Neural cell (in vitro differentiated cells): ENCODE data around the gene CCDC159. TPM values are rescaled to one million over a fixed set of nuclear protein-coding genes. Genes with fewer than 3 reads are reported as not detected.
"Not testable (repeated sequence)": the region's sequence is repeated elsewhere in the genome, so short reads cannot be mapped to it uniquely, and the experiment has no call there.

Experiments
- H2AFZ ChIP-seq: fragments of 200-600, 300-800 bp; sonication (generic), shearing (Covaris generic); 2 replicates; pipeline ENCODE4 v1.6.0; 2014; ENCODE audit warnings: low read depth, mild to moderate bottlenecking, antibody characterized with exemption, low read length, moderate library complexity
- H3F3A ChIP-seq: fragments of 200-600 bp; shearing (Covaris generic); 2 replicates; pipeline ENCODE4 v1.6.1; 2016; ENCODE audit warnings: mild to moderate bottlenecking, moderate library complexity, mixed read lengths, antibody characterized with exemption, low read length; ENCODE audit not compliant: insufficient read depth, poor library complexity, severe bottlenecking
- H3K27ac ChIP-seq: fragments of 200-600, 300-800 bp; sonication (generic), shearing (Covaris generic); 2 replicates; pipeline ENCODE4 v1.5.1; 2014; ENCODE audit warnings: mild to moderate bottlenecking, low read length, moderate library complexity
- H3K27me3 ChIP-seq: fragments of 300-800, 200-600 bp; sonication (generic), shearing (Covaris generic); 2 replicates; pipeline ENCODE4 v1.6.0; 2014; ENCODE audit warnings: mild to moderate bottlenecking, low read depth, low read length, moderate library complexity; ENCODE audit not compliant: insufficient read depth
- H3K36me3 ChIP-seq: fragments of 300-800, 200-600 bp; sonication (generic), shearing (Covaris generic); 2 replicates; pipeline ENCODE4 v1.5.1; 2014; ENCODE audit warnings: mild to moderate bottlenecking, antibody characterized with exemption, low read length, moderate library complexity; ENCODE audit not compliant: insufficient read depth
- H3K4me2 ChIP-seq: fragments of 300-800, 200-600 bp; sonication (generic), shearing (Covaris generic); 2 replicates; pipeline ENCODE4 v1.6.0; 2014; ENCODE audit warnings: mild to moderate bottlenecking, low read length
- H3K4me3 ChIP-seq: fragments of 300-800, 200-600 bp; sonication (generic), shearing (Covaris generic); 2 replicates; pipeline ENCODE4 v1.5.1; 2014; ENCODE audit warnings: mild to moderate bottlenecking, low read length, moderate library complexity
- H3K79me2 ChIP-seq: fragments of 200-600 bp; shearing (Covaris generic); replicated peaks from 2 replicates; pipeline ENCODE4 v1.6.0; 2014; ENCODE audit warnings: mild to moderate bottlenecking, low read length, moderate library complexity; ENCODE audit not compliant: insufficient read depth
- H3K9ac ChIP-seq: fragments of 300-800, 200-600 bp; sonication (generic), shearing (Covaris generic); 2 replicates; pipeline ENCODE4 v1.6.1; 2016; ENCODE audit warnings: mild to moderate bottlenecking, low read length, mixed read lengths
- H3K9me2 ChIP-seq: fragments of 200-600 bp; shearing (Covaris generic); 2 replicates; pipeline ENCODE4 v1.6.1; 2016; ENCODE audit warnings: mild to moderate bottlenecking, low read length, mixed read lengths; ENCODE audit not compliant: insufficient read depth
- H3K9me3 ChIP-seq: fragments of 200-600, 300-800 bp; sonication (generic), shearing (Covaris generic); 2 replicates; pipeline ENCODE4 v1.6.1; 2016; ENCODE audit warnings: mild to moderate bottlenecking, mixed run types, low read length, moderate library complexity, mixed read lengths
- H4K20me1 ChIP-seq: fragments of 200-600 bp; shearing (Covaris generic); 2 replicates; pipeline ENCODE4 v1.6.1; 2016; ENCODE audit warnings: mild to moderate bottlenecking, mixed run types; ENCODE audit not compliant: insufficient read depth
- EP300 ChIP-seq: fragments of 450-650 bp; conservative IDR thresholded peaks from 2 replicates; pipeline ENCODE4 v1.6.1; 2014; ENCODE audit warnings: antibody characterized with exemption, mild to moderate bottlenecking, moderate library complexity; ENCODE audit not compliant: poor library complexity, severe bottlenecking
- EZH2 ChIP-seq: fragments of 200-600, 300-800 bp; shearing (Covaris generic), sonication (generic); IDR thresholded peaks from 2 replicates; pipeline ENCODE4 v1.6.1; 2014; ENCODE audit warnings: antibody characterized with exemption, low read length, borderline replicate concordance, mild to moderate bottlenecking; ENCODE audit not compliant: insufficient read depth, poor library complexity, severe bottlenecking
- MXI1 ChIP-seq: fragments of 450-650 bp; conservative IDR thresholded peaks from 2 replicates; pipeline ENCODE4 v1.6.1; 2014; ENCODE audit warnings: antibody characterized with exemption, mild to moderate bottlenecking; ENCODE audit not compliant: poor library complexity, severe bottlenecking
- POLR2AphosphoS5 ChIP-seq: IDR thresholded peaks from 2 replicates; pipeline ENCODE4 v1.6.1; 2012
- RAD21 ChIP-seq: fragments of 450-650 bp; conservative IDR thresholded peaks from 2 replicates; pipeline ENCODE4 v1.6.1; 2014; ENCODE audit warnings: antibody characterized with exemption, mild to moderate bottlenecking, moderate library complexity
- SMC3 ChIP-seq: fragments of 450-650 bp; conservative IDR thresholded peaks from 2 replicates; pipeline ENCODE4 v1.6.1; 2014; ENCODE audit warnings: antibody characterized with exemption, mild to moderate bottlenecking, moderate library complexity; ENCODE audit not compliant: poor library complexity
- TAF1 ChIP-seq: IDR thresholded peaks from 2 replicates; pipeline ENCODE4 v1.6.1; 2012; ENCODE audit warnings: low read depth
- polyA plus RNA-seq: library from polyadenylated mRNA; depleted of rRNA; stranded (reverse); fragments of >200 nt; gene quantifications from 2 replicates; pipeline ENCODE4 v1.2.3, GENCODE V29; 2014
- TF ChIP-seq, protein P1 (sequence below): IDR thresholded peaks from 2 replicates; pipeline ENCODE4 v1.6.1; 2012; ENCODE audit warnings: borderline replicate concordance
- TF ChIP-seq, protein P2 (sequence below): fragments of 450-650 bp; IDR thresholded peaks from 2 replicates; pipeline ENCODE4 v1.5.1; 2014; ENCODE audit warnings: antibody characterized with exemption, mild to moderate bottlenecking, moderate library complexity; ENCODE audit not compliant: poor library complexity, severe bottlenecking

CCDC159 gene
- polyA plus RNA-seq, 1 donor from 2014 or later = 2.4 TPM

DNA sequence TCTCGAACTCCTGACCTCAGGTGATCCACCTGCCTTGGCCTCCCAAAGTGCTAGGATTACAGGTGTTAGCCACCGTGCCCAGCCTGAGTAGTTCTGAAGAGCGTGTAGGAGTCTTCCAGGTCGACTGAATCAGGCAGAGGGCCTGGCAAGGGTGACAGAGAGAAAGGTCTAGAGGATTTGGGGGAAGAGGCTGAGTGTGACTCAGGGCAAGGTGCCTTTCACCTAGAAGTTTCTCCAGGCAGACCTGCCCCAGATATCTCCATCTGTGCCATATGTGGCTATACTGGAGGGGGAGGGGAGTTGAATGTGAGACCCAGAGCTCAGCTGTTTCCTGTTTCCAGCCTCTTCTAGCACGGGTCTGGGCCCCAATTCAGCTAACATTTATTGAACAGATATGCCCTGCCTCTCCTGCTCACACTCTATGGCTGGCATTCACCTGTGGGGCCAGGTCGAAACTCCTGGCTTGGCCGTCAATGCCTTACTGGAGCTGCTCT is 1.3 kb downstream of the CCDC159 start:
- H3K9me2 ChIP-seq = no peaks in the 10 kb centered on the region
- H3K27me3 ChIP-seq = no peaks in the 10 kb centered on the region
- no peak overlapping the region for H3K4me3 ChIP-seq
- no peaks in the 10 kb centered on the region for H3K9me3 ChIP-seq
- H3F3A ChIP-seq = no peaks in the 10 kb centered on the region
- no peak for TF ChIP-seq MXI1
- TF ChIP-seq, protein P1, sequence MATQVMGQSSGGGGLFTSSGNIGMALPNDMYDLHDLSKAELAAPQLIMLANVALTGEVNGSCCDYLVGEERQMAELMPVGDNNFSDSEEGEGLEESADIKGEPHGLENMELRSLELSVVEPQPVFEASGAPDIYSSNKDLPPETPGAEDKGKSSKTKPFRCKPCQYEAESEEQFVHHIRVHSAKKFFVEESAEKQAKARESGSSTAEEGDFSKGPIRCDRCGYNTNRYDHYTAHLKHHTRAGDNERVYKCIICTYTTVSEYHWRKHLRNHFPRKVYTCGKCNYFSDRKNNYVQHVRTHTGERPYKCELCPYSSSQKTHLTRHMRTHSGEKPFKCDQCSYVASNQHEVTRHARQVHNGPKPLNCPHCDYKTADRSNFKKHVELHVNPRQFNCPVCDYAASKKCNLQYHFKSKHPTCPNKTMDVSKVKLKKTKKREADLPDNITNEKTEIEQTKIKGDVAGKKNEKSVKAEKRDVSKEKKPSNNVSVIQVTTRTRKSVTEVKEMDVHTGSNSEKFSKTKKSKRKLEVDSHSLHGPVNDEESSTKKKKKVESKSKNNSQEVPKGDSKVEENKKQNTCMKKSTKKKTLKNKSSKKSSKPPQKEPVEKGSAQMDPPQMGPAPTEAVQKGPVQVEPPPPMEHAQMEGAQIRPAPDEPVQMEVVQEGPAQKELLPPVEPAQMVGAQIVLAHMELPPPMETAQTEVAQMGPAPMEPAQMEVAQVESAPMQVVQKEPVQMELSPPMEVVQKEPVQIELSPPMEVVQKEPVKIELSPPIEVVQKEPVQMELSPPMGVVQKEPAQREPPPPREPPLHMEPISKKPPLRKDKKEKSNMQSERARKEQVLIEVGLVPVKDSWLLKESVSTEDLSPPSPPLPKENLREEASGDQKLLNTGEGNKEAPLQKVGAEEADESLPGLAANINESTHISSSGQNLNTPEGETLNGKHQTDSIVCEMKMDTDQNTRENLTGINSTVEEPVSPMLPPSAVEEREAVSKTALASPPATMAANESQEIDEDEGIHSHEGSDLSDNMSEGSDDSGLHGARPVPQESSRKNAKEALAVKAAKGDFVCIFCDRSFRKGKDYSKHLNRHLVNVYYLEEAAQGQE = no peak
- no peak for TF ChIP-seq RAD21
- no peak for TF ChIP-seq POLR2AphosphoS5
- TF ChIP-seq, protein P2, sequence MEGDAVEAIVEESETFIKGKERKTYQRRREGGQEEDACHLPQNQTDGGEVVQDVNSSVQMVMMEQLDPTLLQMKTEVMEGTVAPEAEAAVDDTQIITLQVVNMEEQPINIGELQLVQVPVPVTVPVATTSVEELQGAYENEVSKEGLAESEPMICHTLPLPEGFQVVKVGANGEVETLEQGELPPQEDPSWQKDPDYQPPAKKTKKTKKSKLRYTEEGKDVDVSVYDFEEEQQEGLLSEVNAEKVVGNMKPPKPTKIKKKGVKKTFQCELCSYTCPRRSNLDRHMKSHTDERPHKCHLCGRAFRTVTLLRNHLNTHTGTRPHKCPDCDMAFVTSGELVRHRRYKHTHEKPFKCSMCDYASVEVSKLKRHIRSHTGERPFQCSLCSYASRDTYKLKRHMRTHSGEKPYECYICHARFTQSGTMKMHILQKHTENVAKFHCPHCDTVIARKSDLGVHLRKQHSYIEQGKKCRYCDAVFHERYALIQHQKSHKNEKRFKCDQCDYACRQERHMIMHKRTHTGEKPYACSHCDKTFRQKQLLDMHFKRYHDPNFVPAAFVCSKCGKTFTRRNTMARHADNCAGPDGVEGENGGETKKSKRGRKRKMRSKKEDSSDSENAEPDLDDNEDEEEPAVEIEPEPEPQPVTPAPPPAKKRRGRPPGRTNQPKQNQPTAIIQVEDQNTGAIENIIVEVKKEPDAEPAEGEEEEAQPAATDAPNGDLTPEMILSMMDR = no peak
- no peak for TF ChIP-seq TAF1
- TF ChIP-seq EP300 = no peak
- no peak for TF ChIP-seq SMC3
- TF ChIP-seq EZH2 = no peak
- H3K79me2 ChIP-seq = no peaks in the 10 kb centered on the region
- no peak overlapping the region for H3K27ac ChIP-seq
- H4K20me1 ChIP-seq = no peaks in the 10 kb centered on the region
- H3K36me3 ChIP-seq = no peaks in the 10 kb centered on the region
- H2AFZ ChIP-seq = no peak overlapping the region
- H3K4me2 ChIP-seq = no peak overlapping the region
- H3K9ac ChIP-seq = no peak overlapping the region

DNA sequence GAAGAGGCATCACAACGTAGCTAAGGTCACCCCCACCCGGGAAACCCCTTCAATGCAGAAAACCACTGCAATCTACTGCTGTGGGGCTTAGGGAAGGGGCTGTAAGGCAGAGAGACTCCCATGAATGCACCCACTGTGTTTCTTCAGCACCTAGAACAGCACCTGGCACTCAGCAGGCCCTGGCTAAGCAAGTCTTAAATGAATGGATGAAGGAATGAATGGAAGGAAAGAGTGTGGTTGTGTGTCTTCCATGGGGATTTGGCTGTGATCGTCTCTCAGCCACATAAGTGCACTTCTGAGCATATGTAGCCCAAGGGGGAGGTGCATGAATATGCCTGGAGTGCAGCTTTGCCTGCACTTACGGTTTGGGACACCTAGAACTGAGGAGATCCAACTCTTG is 2.9 kb downstream of the CCDC159 start:
- Histone ChIP-seq H2AFZ (no peak overlapping the region), H3K9me3 (no peaks in the 10 kb centered on the region), H3K36me3 (no peaks in the 10 kb centered on the region), H3K4me2 (no peak overlapping the region), H3K9ac (no peak overlapping the region), H3K27ac (no peak overlapping the region), H4K20me1 (no peaks in the 10 kb centered on the region), H3F3A (no peaks in the 10 kb centered on the region), H3K4me3 (no peak overlapping the region), H3K27me3 (no peaks in the 10 kb centered on the region), H3K79me2 (no peaks in the 10 kb centered on the region), H3K9me2 (no peaks in the 10 kb centered on the region)
- no peak for TF ChIP-seq EZH2
- no peak for TF ChIP-seq POLR2AphosphoS5
- TF ChIP-seq SMC3 = no peak
- TF ChIP-seq, protein P2 = no peak
- TF ChIP-seq TAF1 = no peak

DNA sequence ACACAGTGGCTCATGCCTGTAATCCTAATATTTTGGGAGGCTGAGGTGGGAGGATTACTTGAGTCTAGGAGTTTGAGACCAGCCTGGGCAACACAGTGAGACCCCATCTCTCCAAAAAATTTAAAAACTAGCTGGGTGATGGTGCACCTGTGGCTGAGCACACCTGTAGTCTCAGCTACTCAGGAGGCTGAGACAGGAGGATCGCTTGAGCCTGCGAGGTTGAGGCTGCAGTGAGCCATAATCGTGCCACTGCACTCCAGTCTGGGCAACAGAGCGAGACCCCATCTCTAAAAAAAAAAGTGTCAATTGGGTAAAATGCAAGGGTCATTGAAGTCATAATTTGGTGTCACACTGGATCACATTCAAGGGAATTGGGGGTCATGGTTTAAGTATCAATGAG is 7.8 kb downstream of the CCDC159 start:
- H3K4me2 ChIP-seq, H3K4me3 ChIP-seq, H3K36me3 ChIP-seq, H4K20me1 ChIP-seq, H3F3A ChIP-seq, H3K9me3 ChIP-seq, H3K9ac ChIP-seq, H3K27me3 ChIP-seq, H2AFZ ChIP-seq, H3K27ac ChIP-seq, H3K9me2 ChIP-seq: not testable (repeated sequence)
- peaks cover 10% of the 10 kb centered on the region for H3K79me2 ChIP-seq
